A549 (cell line): ENCODE results near the gene TMEM165.

Experiments used
- BHLHE40 ChIP-seq: IDR thresholded peaks from 2 replicates; pipeline ENCODE4 v1.6.1; 2012; ENCODE audit warnings: low read depth, low read length, inconsistent platforms
- CHD2 ChIP-seq: fragments of 150-350 bp; IDR thresholded peaks from 2 replicates; pipeline ENCODE4 v1.6.1; 2014; ENCODE audit warnings: low read length; ENCODE audit not compliant: partially characterized antibody
- EP300 ChIP-seq, 2 experiments: fragments of >200 bp; sonication (Bioruptor Twin); formaldehyde crosslinking; IDR thresholded peaks; 2 replicates in 1 of 2; 3 replicates in 1 of 2; pipeline ENCODE4 v1.6.1; 2016 to 2017
- NR3C1 ChIP-seq: fragments of >200 bp; sonication (Bioruptor Twin); formaldehyde crosslinking; IDR thresholded peaks from 3 replicates; pipeline ENCODE4 v1.6.1; 2017
- POLR2A ChIP-seq: IDR thresholded peaks from 2 replicates; pipeline ENCODE4 v1.6.1; 2012; ENCODE audit warnings: mild to moderate bottlenecking, low read length
- RAD21 ChIP-seq, 2 experiments: fragments of >200 bp in 1 of 2; sonication (Bioruptor Twin) in 1 of 2; formaldehyde crosslinking in 1 of 2; IDR thresholded peaks in 1 of 2; conservative IDR thresholded peaks in 1 of 2; 2 replicates in 1 of 2; 3 replicates in 1 of 2; pipeline ENCODE4 v1.6.1; 2012 to 2018; ENCODE audit warnings: inconsistent platforms in 1 of 2
- RCOR1 ChIP-seq: fragments of 150-350 bp; IDR thresholded peaks from 2 replicates; pipeline ENCODE4 v1.6.1; 2014; ENCODE audit warnings: antibody characterized with exemption, low read length, low read depth
- SMC3 ChIP-seq: fragments of >200 bp; sonication (Bioruptor Twin); formaldehyde crosslinking; IDR thresholded peaks from 3 replicates; pipeline ENCODE4 v1.6.1; 2018; ENCODE audit warnings: inconsistent platforms
- SREBF2 ChIP-seq: fragments of 450-650 bp; IDR thresholded peaks from 2 replicates; pipeline ENCODE4 v1.6.1; 2014; ENCODE audit warnings: mild to moderate bottlenecking, moderate library complexity
- TP53 ChIP-seq: fragments of 250-450 bp; sonication (Bioruptor Pico); IDR thresholded peaks from 2 replicates; pipeline ENCODE4 v1.5.0; 2021; ENCODE audit warnings: mild to moderate bottlenecking, moderate library complexity
- TF ChIP-seq, protein P1 (sequence below): fragments of >200 bp; sonication (Bioruptor Twin); formaldehyde crosslinking; IDR thresholded peaks from 3 replicates; pipeline ENCODE4 v1.5.1; 2016

- no peak for TF ChIP-seq CHD2
- TF ChIP-seq, protein P1, sequence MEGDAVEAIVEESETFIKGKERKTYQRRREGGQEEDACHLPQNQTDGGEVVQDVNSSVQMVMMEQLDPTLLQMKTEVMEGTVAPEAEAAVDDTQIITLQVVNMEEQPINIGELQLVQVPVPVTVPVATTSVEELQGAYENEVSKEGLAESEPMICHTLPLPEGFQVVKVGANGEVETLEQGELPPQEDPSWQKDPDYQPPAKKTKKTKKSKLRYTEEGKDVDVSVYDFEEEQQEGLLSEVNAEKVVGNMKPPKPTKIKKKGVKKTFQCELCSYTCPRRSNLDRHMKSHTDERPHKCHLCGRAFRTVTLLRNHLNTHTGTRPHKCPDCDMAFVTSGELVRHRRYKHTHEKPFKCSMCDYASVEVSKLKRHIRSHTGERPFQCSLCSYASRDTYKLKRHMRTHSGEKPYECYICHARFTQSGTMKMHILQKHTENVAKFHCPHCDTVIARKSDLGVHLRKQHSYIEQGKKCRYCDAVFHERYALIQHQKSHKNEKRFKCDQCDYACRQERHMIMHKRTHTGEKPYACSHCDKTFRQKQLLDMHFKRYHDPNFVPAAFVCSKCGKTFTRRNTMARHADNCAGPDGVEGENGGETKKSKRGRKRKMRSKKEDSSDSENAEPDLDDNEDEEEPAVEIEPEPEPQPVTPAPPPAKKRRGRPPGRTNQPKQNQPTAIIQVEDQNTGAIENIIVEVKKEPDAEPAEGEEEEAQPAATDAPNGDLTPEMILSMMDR: no peak
- TF ChIP-seq SREBF2: no peak
- TF ChIP-seq SMC3: no peak
- TF ChIP-seq NR3C1: no peak
- no peak for TF ChIP-seq TP53 (CRISPR knock-in tag)
- TF ChIP-seq EP300 (IDR thresholded peaks at IDR 0.05): no peak
- no peak for TF ChIP-seq POLR2A
- no peak for TF ChIP-seq RAD21 (conservative IDR thresholded peaks at IDR 0.05 in 1 of 2, IDR thresholded peaks at IDR 0.05 in 1 of 2)
- no peak for TF ChIP-seq RCOR1
- no peak for TF ChIP-seq BHLHE40
These were observed 70.2 kb downstream of the TMEM165 start for GRCh38 chr4:55466001-55466400.
